Tibial nerve (tissue), 4 donors: ENCODE results near the gene MICAL2. TPM values are rescaled to one million over a fixed set of nuclear protein-coding genes. Genes with fewer than 3 reads are reported as not detected.

Source experiments
- DNase-seq, 2 donors: peaks; one replicate each; pipeline ENCODE4 v3.0.0-alpha.2; 2019; ENCODE audit warnings: low spot score in 2 of 2
- H3K27ac ChIP-seq, 4 donors: fragments of 200-600 bp; sonication (generic) in 3 of 4; one replicate each; pipeline ENCODE4 v1.5.1; 2017 to 2019; ENCODE audit warnings: mild to moderate bottlenecking in 1 of 4
- H3K27me3 ChIP-seq, 2 donors: fragments of 200-600 bp; sonication (generic) in 1 of 2; one replicate each; pipeline versions ENCODE4 v1.5.1 to v1.6.0; 2017 to 2019
- H3K36me3 ChIP-seq, 3 donors: fragments of 200-600 bp; sonication (generic); one replicate each; pipeline ENCODE4 v1.5.1; 2018 to 2019
- H3K4me1 ChIP-seq, 4 donors: fragments of 200-600 bp; sonication (generic) in 3 of 4; one replicate each; pipeline ENCODE4 v1.5.1; 2017 to 2019
- H3K4me3 ChIP-seq, 4 donors: fragments of 200-600 bp; sonication (generic) in 3 of 4; one replicate each; pipeline ENCODE4 v1.5.1; 2017 to 2019; ENCODE audit warnings: mild to moderate bottlenecking in 1 of 4, moderate library complexity in 1 of 4
- H3K9me3 ChIP-seq, 4 donors: fragments of 200-600 bp; sonication (generic) in 3 of 4; one replicate each; pipeline ENCODE4 v1.5.1; 2017 to 2019
- CTCF ChIP-seq, 5 experiments: fragments of 200-600 bp in 3 of 5; fragments of 450-650 bp in 2 of 5; sonication (generic) in 3 of 5; IDR thresholded peaks; one replicate each; pipeline ENCODE4 v1.5.1; 2016 to 2019; ENCODE audit warnings: antibody characterized with exemption in 5 of 5, mild to moderate bottlenecking in 3 of 5, moderate library complexity in 2 of 5
- EP300 ChIP-seq, 2 donors: sonication (generic); formaldehyde crosslinking; IDR thresholded peaks; one replicate each; pipeline ENCODE4 v1.6.1; 2017; ENCODE audit warnings: antibody characterized with exemption in 2 of 2, mild to moderate bottlenecking in 1 of 2
- POLR2A ChIP-seq, 2 donors: fragments of 450-650 bp; IDR thresholded peaks; one replicate each; pipeline ENCODE4 v1.6.1; 2017; ENCODE audit warnings: antibody characterized with exemption in 2 of 2, mild to moderate bottlenecking in 2 of 2, moderate library complexity in 2 of 2
- WGBS, 2 donors: methylation state at CpG; one replicate each; pipeline ENCODE4 v1.1.5; 2018; 5-methylcytosine and 5-hydroxymethylcytosine counted together
- total RNA-seq, 4 donors: library from RNA; depleted of rRNA; stranded (reverse); fragments of >200 nt; gene quantifications; one replicate each; pipeline ENCODE4 v1.1.0, GENCODE V29; 2016

Gene MICAL2
- total RNA-seq, 4 donors from 2014 or later, result 87.0 to 136 (median 101) TPM

DNA sequence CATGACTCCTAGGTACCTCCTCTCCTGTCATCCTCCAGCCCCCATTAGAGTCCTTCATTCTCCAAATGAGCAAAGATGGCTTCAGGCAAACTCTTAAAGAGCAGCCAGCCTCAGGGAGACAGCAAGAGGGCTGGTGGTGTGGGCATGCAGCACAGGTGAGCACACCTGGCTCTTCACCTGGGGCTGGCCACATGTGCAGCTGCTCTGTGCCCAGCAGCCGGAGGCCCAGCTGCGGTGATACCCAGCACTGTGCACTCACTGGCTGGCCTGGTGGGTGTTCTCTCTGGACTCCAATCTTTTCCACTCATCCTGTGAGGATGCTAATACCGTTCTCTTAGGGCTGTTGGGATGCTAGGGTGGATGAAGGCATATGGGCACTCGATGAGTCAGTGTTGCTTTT is 160.9 kb downstream of the MICAL2 start:
- H3K4me3 ChIP-seq, result no peak overlapping the region
- no peak for DNase-seq
- H3K9me3 ChIP-seq, result no peaks in the 10 kb centered on the region
- no peaks in the 10 kb centered on the region for H3K27me3 ChIP-seq
- no peak overlapping the region for H3K27ac ChIP-seq
- H3K36me3 ChIP-seq, result no peaks in the 10 kb centered on the region
- H3K4me1 ChIP-seq, result peaks cover 0 to 12% (median 0%) of the 10 kb centered on the region in 4 donors
- TF ChIP-seq EP300 (IDR thresholded peaks at IDR 0.05), result no peak
- no peak for TF ChIP-seq POLR2A (IDR thresholded peaks at IDR 0.05)
- no peak for TF ChIP-seq CTCF (IDR thresholded peaks at IDR 0.05)
- WGBS, 2 donors, result 77 to 87% methylated on average over 4 of the region's 4 CpGs

DNA sequence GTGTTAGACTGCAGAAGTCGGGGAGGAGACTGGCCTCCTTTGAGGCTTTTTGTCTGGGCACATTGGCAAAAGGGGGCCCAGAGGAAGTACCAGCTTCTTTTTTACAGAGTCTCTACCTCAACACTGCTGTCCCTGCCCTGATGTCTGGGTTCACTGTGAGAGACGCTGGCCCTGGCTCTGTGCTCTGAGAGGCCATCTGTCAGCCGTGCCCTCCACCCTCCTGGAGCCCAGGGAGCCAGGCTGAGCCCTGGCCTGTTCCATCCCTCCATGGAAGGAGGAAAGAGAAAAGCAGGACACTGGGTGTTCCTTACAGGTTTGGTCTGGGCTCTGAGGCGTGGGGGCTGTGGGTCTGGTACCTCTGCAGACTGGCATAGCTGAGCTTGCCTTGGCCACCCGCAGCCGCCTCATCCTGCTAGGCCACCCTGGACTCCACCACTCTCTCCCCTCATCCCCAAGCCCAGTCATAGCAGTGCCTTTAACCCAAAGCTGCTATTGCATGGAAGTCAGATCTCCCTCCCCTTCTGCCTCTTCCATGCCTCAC is 161.5 kb downstream of the MICAL2 start:
- H3K36me3 ChIP-seq, result no peaks in the 10 kb centered on the region
- no peak overlapping the region for H3K4me3 ChIP-seq
- no peak overlapping the region for H3K27ac ChIP-seq
- no peaks in the 10 kb centered on the region for H3K9me3 ChIP-seq
- DNase-seq, result no peak
- TF ChIP-seq EP300 (IDR thresholded peaks at IDR 0.05) (no peak), CTCF (IDR thresholded peaks at IDR 0.05) (no peak), POLR2A (IDR thresholded peaks at IDR 0.05) (no peak)
- WGBS, 2 donors, result 92 to 93% methylated on average over 6 of the region's 6 CpGs
- peaks cover 0 to 8% (median 0%) of the 10 kb centered on the region in 4 donors for H3K4me1 ChIP-seq
- no peaks in the 10 kb centered on the region for H3K27me3 ChIP-seq

DNA sequence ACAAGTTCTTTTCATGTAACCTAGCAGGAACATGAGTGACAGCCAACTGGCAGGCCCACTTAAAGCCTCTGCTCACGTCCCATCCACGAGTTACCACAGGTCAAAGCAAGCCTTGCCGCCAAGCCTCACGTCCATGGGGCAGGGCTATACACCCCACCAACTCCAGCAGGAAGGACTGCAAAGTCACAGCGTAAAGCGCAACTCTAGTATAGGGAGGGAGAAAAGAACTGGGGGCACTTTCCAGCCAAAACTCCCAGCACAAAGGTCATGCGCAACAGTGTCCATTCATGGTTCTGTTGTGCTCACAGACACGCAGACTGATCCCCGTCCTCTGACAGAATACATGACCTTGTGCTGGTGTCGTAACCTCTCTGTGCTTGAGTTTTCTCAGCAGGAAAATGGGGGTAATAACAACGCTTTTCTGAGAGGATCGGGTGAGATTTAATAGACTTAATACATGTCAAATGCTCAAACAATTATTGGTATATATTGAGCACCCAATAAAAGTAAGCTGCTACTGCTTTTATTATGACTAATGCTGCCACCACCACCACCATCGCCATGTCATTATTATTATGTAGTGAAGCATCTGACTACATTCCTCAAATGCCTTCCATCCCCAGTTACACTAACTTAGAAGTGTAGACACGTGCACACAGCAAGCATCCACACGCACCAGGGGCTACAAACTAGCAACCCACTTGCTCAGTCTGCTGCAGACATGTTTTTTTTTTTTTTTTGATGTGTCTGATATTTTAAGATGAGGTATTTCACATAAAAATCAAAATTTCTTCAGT is 162.6 kb downstream of the MICAL2 start:
- TF ChIP-seq CTCF (IDR thresholded peaks at IDR 0.05) (no peak), POLR2A (IDR thresholded peaks at IDR 0.05) (no peak), EP300 (IDR thresholded peaks at IDR 0.05) (no peak)
- 83% methylated on average over 15 of the region's 15 CpGs for WGBS, 2 donors
- Histone ChIP-seq H3K36me3 (no peaks in the 10 kb centered on the region), H3K4me3 (no peak overlapping the region), H3K27me3 (no peaks in the 10 kb centered on the region), H3K9me3 (no peaks in the 10 kb centered on the region), H3K27ac (no peak overlapping the region), H3K4me1 (peaks cover 0 to 8% (median 0%) of the 10 kb centered on the region in 4 donors)
- no peak for DNase-seq

GRCh38 chr11:12273618-12273995 is 163.2 kb downstream of the MICAL2 start:
- no peak overlapping the region for H3K4me3 ChIP-seq
- 93% methylated on average over 2 of the region's 2 CpGs for WGBS, 2 donors
- no peaks in the 10 kb centered on the region for H3K9me3 ChIP-seq
- no peaks in the 10 kb centered on the region for H3K27me3 ChIP-seq
- TF ChIP-seq EP300 (IDR thresholded peaks at IDR 0.05) (no peak), CTCF (IDR thresholded peaks at IDR 0.05) (no peak), POLR2A (IDR thresholded peaks at IDR 0.05) (no peak)
- no peak overlapping the region for H3K27ac ChIP-seq
- no peak for DNase-seq
- H3K36me3 ChIP-seq, result no peaks in the 10 kb centered on the region
- peaks cover 0 to 8% (median 0%) of the 10 kb centered on the region in 4 donors for H3K4me1 ChIP-seq

DNA sequence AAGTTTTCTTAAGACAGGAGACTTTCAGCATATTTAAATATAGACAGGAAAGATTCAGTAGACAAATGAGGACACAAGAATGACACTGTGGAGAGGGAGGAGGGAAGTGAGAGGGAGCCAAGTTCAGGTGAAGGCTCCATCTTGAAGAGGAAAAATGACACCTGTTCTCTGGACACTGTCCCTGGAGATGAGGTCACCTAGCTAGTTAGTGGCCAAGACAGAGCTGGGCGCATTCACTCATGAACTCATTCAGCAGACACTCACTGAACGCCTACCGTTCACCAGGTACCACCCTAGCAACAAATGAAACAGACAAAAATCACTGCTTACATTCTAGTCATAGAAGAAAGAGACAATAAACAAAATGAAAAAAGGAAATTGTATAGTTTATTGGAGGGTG is 163.7 kb downstream of the MICAL2 start:
- 91 to 98% methylated on average over 3 of the region's 3 CpGs for WGBS, 2 donors
- no peaks in the 10 kb centered on the region for H3K36me3 ChIP-seq
- no peak for DNase-seq
- no peaks in the 10 kb centered on the region for H3K9me3 ChIP-seq
- no peak overlapping the region for H3K4me3 ChIP-seq
- H3K27me3 ChIP-seq, result no peaks in the 10 kb centered on the region
- H3K4me1 ChIP-seq, result peaks cover 0 to 4% (median 0%) of the 10 kb centered on the region in 4 donors
- TF ChIP-seq CTCF (IDR thresholded peaks at IDR 0.05) (no peak), POLR2A (IDR thresholded peaks at IDR 0.05) (no peak), EP300 (IDR thresholded peaks at IDR 0.05) (no peak)
- H3K27ac ChIP-seq, result no peak overlapping the region
